OCI-LY7 (cell line): ENCODE results near the gene LYZL1. TPM values are rescaled to one million over a fixed set of nuclear protein-coding genes. Genes with fewer than 3 reads are reported as not detected.

Experiments used
- BruUV-seq: library from RNA; stranded (reverse); fragments of 400-500 nt; replicated peaks from 2 replicates; lab custom pipeline; 2021; lab: Mats Ljungman, UMichigan
- CTCF ChIA-PET: fragments of 300-600 bp; sonication (Branson Sonifier 250); formaldehyde crosslinking; loops from one replicate; lab custom pipeline; 2022; ENCODE audit warnings: antibody characterized with exemption; ENCODE audit not compliant: unreplicated experiment; lab: Charles Lee
- POLR2A ChIA-PET: fragments of 300-600 bp; sonication (Branson Sonifier 250); formaldehyde crosslinking; loops from one replicate; lab custom pipeline; 2022; ENCODE audit warnings: antibody characterized with exemption; lab: Charles Lee
- DNase-seq: peaks from one replicate; pipeline ENCODE4 v3.0.0-alpha.2; 2015; ENCODE audit warnings: low spot score
- H2AFZ ChIP-seq: fragments of 200-600 bp; sonication (generic), shearing (Covaris generic); 2 replicates; pipeline ENCODE4 v1.6.1; 2014; ENCODE audit warnings: mild to moderate bottlenecking, antibody characterized with exemption, low read length, moderate library complexity
- H3K27ac ChIP-seq: fragments of 200-600 bp; sonication (generic); 2 replicates; pipeline ENCODE4 v1.5.1; 2014; ENCODE audit warnings: mixed run types, low read depth, mild to moderate bottlenecking, moderate library complexity, low read length, inconsistent platforms; ENCODE audit not compliant: poor library complexity, severe bottlenecking
- H3K36me3 ChIP-seq: fragments of 200-600 bp; sonication (generic); 2 replicates; pipeline ENCODE4 v1.6.1; 2014; ENCODE audit warnings: mild to moderate bottlenecking, antibody characterized with exemption, low read length, moderate library complexity, mixed read lengths; ENCODE audit not compliant: insufficient read depth
- H3K4me1 ChIP-seq: fragments of 200-600 bp; sonication (generic); 2 replicates; pipeline ENCODE4 v1.5.1; 2014; ENCODE audit warnings: mild to moderate bottlenecking, low read length; ENCODE audit not compliant: insufficient read depth, poor library complexity, severe bottlenecking
- H3K4me2 ChIP-seq: fragments of 200-600 bp; sonication (generic); 2 replicates; pipeline ENCODE4 v1.6.1; 2014; ENCODE audit warnings: mild to moderate bottlenecking, low read length
- H3K4me3 ChIP-seq: fragments of 200-600 bp; sonication (generic); 2 replicates; pipeline ENCODE4 v1.5.1; 2014; ENCODE audit warnings: mild to moderate bottlenecking, low read depth, low read length; ENCODE audit not compliant: poor library complexity, severe bottlenecking
- H3K79me2 ChIP-seq: fragments of 200-600 bp; sonication (generic); 2 replicates; pipeline ENCODE4 v1.6.1; 2016; ENCODE audit warnings: low read depth, mild to moderate bottlenecking, low read length, moderate library complexity, mixed read lengths; ENCODE audit not compliant: insufficient read depth
- H3K9me2 ChIP-seq: fragments of 200-600 bp; sonication (generic); 2 replicates; pipeline ENCODE4 v1.6.1; 2016; ENCODE audit warnings: mild to moderate bottlenecking, low read length, mixed read lengths; ENCODE audit not compliant: insufficient read depth
- H3K9me3 ChIP-seq: fragments of 200-600 bp; sonication (generic); 2 replicates; pipeline ENCODE4 v1.6.1; 2014; ENCODE audit warnings: mild to moderate bottlenecking, mixed run types, low read length, mixed read lengths
- H4K20me1 ChIP-seq: fragments of 200-600 bp; sonication (generic); 2 replicates; pipeline ENCODE4 v1.6.1; 2014; ENCODE audit warnings: mild to moderate bottlenecking, antibody characterized with exemption, low read length, moderate library complexity, mixed read lengths; ENCODE audit not compliant: insufficient read depth
- CTCF ChIP-seq: fragments of 200-600 bp; sonication (generic); conservative IDR thresholded peaks from 2 replicates; pipeline ENCODE4 v1.5.1; 2014; ENCODE audit warnings: mild to moderate bottlenecking, antibody characterized with exemption, low read length, moderate library complexity, mixed read lengths
- EZH2phosphoT487 ChIP-seq: fragments of 200-600 bp; sonication (generic); IDR thresholded peaks from 2 replicates; pipeline ENCODE4 v1.6.1; 2018; ENCODE audit warnings: low read depth, borderline replicate concordance, mild to moderate bottlenecking, mixed run types, antibody characterized with exemption, low read length, moderate library complexity, mixed read lengths
- intact Hi-C: fragments of 100-400 bp; cut with micrococcal nuclease; formaldehyde crosslinking; loops from one replicate; pipeline ENCODE4 v1.10.0; 2022; ENCODE audit not compliant: unreplicated experiment
- total RNA-seq, 2 experiments: library from RNA; depleted of rRNA in 1 of 2; stranded (reverse); fragments of >200 nt in 1 of 2; shearing (Covaris generic) in 1 of 2; gene quantifications; 2 replicates each; pipeline ENCODE4 v1.2.3, GENCODE V29; 2014 to 2022

LYZL1 gene
- total RNA-seq, 2 experiments from 2014 or later, result not detected

GRCh38 chr10:29252811-29253689, 35.8 kb upstream of the LYZL1 start:
- intact Hi-C loops, result no loop called here
- H3K27ac ChIP-seq, result no peak overlapping the region
- no peaks in the 10 kb centered on the region for H3K79me2 ChIP-seq
- no peak overlapping the region for H3K4me2 ChIP-seq
- BruUV-seq, result no TSS peak
- no peaks in the 10 kb centered on the region for H4K20me1 ChIP-seq
- no peaks in the 10 kb centered on the region for H3K36me3 ChIP-seq
- no peaks in the 10 kb centered on the region for H3K9me3 ChIP-seq
- DNase-seq, result no peak
- CTCF ChIA-PET, result interaction anchor here (0.6 kb wide), 1 partner anchor 552 kb away, joined by 3 read pairs; no protein-coding TSS in a partner anchor
- POLR2A ChIA-PET, result interaction anchor here (0.5 to 1.6 kb wide), 2 partner anchors 25 to 560 kb away, joined by 4 to 11 read pairs; no protein-coding TSS in a partner anchor
- no peaks in the 10 kb centered on the region for H3K9me2 ChIP-seq
- no peak overlapping the region for H2AFZ ChIP-seq
- H3K4me3 ChIP-seq, result no peak overlapping the region
- TF ChIP-seq EZH2phosphoT487 (no peak), CTCF (no peak)
- no peaks in the 10 kb centered on the region for H3K4me1 ChIP-seq

GRCh38 chr10:29253690-29254029, 35.2 kb upstream of the LYZL1 start:
- no peak overlapping the region for H3K4me3 ChIP-seq
- H3K79me2 ChIP-seq, result no peaks in the 10 kb centered on the region
- H3K4me2 ChIP-seq, result no peak overlapping the region
- POLR2A ChIA-PET, result no interaction called here
- CTCF ChIA-PET, result interaction anchor here (0.5 to 0.6 kb wide), 2 partner anchors 12 to 552 kb away, joined by 3 read pairs; no protein-coding TSS in a partner anchor
- H3K9me3 ChIP-seq, result no peaks in the 10 kb centered on the region
- H2AFZ ChIP-seq, result no peak overlapping the region
- no peaks in the 10 kb centered on the region for H3K36me3 ChIP-seq
- intact Hi-C loops, result no loop called here
- no peak overlapping the region for H3K27ac ChIP-seq
- DNase-seq, result no peak
- H3K4me1 ChIP-seq, result no peaks in the 10 kb centered on the region
- no peaks in the 10 kb centered on the region for H4K20me1 ChIP-seq
- H3K9me2 ChIP-seq, result no peaks in the 10 kb centered on the region
- TF ChIP-seq EZH2phosphoT487, result no peak
- TF ChIP-seq CTCF, result no peak
- BruUV-seq, result no TSS peak
